Activated CD8-positive, alpha-beta memory T cell treated with anti-CD3 and anti-CD28 coated beads for 48 hours (primary cell): Measurements from ENCODE around the gene ATP6V0E1.
A peak's percentile ranks its signal among the peaks of the same experiment; 100 is the strongest.

Source experiments
- DNase-seq, 3 experiments: peaks; one replicate each; pipeline ENCODE4 v3.0.0-alpha.2; 2020; ENCODE audit warnings: low read depth in 2 of 3, low spot score in 2 of 3

Gene ATP6V0E1

GRCh38 chr5:172956228-172956627 lies 27.3 kb upstream of the ATP6V0E1 start:
- DNase-seq: no peak

- no peak for DNase-seq
Observed at GRCh38 chr5:172956936-172957335, 26.6 kb upstream of the ATP6V0E1 start.

- no peak for DNase-seq
Observed at GRCh38 chr5:172957458-172957857, 26.1 kb upstream of the ATP6V0E1 start.

- DNase-seq: peak; percentile 45 to 58 (median 53)
Observed at GRCh38 chr5:172958331-172959046, 25.1 kb upstream of the ATP6V0E1 start.

- DNase-seq: no peak
Observed at GRCh38 chr5:172959824-172960799, 23.5 kb upstream of the ATP6V0E1 start.

GRCh38 chr5:172969921-172970320 lies 13.7 kb upstream of the ATP6V0E1 start:
- DNase-seq: no peak

GRCh38 chr5:172971482-172971881 lies 12.1 kb upstream of the ATP6V0E1 start:
- DNase-seq: no peak

GRCh38 chr5:172972552-172972951 lies 11.0 kb upstream of the ATP6V0E1 start:
- no peak for DNase-seq

- no peak for DNase-seq
Observed at GRCh38 chr5:172973127-172973916, 10.2 kb upstream of the ATP6V0E1 start.

GRCh38 chr5:172973931-172974330 lies 9.6 kb upstream of the ATP6V0E1 start:
- DNase-seq: no peak

GRCh38 chr5:172975289-172975688 lies 8.3 kb upstream of the ATP6V0E1 start:
- DNase-seq: no peak

GRCh38 chr5:172979778-172980177 lies 3.8 kb upstream of the ATP6V0E1 start:
- DNase-seq: no peak

GRCh38 chr5:172981931-172982330 lies 1.6 kb upstream of the ATP6V0E1 start:
- DNase-seq: no peak

- peak in 2 of 3 experiments; percentile 36 to 62 for DNase-seq
Observed at GRCh38 chr5:172984244-172984953, 828 bp downstream of the ATP6V0E1 start.

- DNase-seq: no peak
Observed at GRCh38 chr5:172985596-172985995, 2.0 kb downstream of the ATP6V0E1 start.

- no peak for DNase-seq
Observed at GRCh38 chr5:172988276-172988675, 4.7 kb downstream of the ATP6V0E1 start.

- no peak for DNase-seq
Observed at GRCh38 chr5:172990776-172991175, 7.2 kb downstream of the ATP6V0E1 start.

GRCh38 chr5:172994405-172994804 lies 10.8 kb downstream of the ATP6V0E1 start:
- DNase-seq: no peak

GRCh38 chr5:172999372-172999973 lies 15.9 kb downstream of the ATP6V0E1 start:
- no peak for DNase-seq

GRCh38 chr5:172999974-173000373 lies 16.4 kb downstream of the ATP6V0E1 start:
- DNase-seq: no peak
